K562 (cell line): ENCODE results near the gene GNAT2. TPM values are rescaled to one million over a fixed set of nuclear protein-coding genes. Genes with fewer than 3 reads are reported as not detected.

Experiments used
- ATF7 ChIP-seq: fragments of 450-650 bp; IDR thresholded peaks from 2 replicates; pipeline ENCODE4 v1.7.1; 2014; ENCODE audit warnings: mild to moderate bottlenecking, moderate library complexity
- TGIF2 ChIP-seq: sonication (generic); formaldehyde crosslinking; IDR thresholded peaks from 2 replicates; pipeline ENCODE4 v1.8.1; 2022; ENCODE audit warnings: mild to moderate bottlenecking, missing genetic modification reagents, moderate library complexity
- ZBTB40 ChIP-seq, 2 experiments: fragments of 450-650 bp in 1 of 2; sonication (generic) in 1 of 2; formaldehyde crosslinking in 1 of 2; IDR thresholded peaks; 2 replicates each; pipeline versions ENCODE4 v1.7.1 to v1.9.0; 2016 to 2022; ENCODE audit warnings: inconsistent platforms in 1 of 2, mild to moderate bottlenecking in 1 of 2, missing genetic modification reagents in 1 of 2
- ZFP30 ChIP-seq: fragments of 250-450 bp; sonication (Bioruptor Pico); IDR thresholded peaks from 2 replicates; pipeline ENCODE4 v1.8.0; 2022; ENCODE audit warnings: moderate library complexity, mild to moderate bottlenecking, inconsistent platforms, borderline replicate concordance
- polyA plus RNA-seq, 8 experiments: library from polyadenylated mRNA; depleted of rRNA in 4 of 8; stranded (reverse) in 5 of 8; unstranded in 3 of 8; fragments of >200 nt; fragmentation: Nextera tagmentation in 2 of 8; fragmentation: Illumina TruSeq in 1 of 8; extraction: Ambion mirVana in 2 of 8; extraction: Trizol in 1 of 8; gene quantifications; 2 replicates each; pipeline versions ENCODE4 v1.2.1 to v1.2.3, GENCODE V29; 2011 to 2014; ENCODE audit warnings: inconsistent platforms in 1 of 8, missing spikeins in 1 of 8
- total RNA-seq, 7 experiments: library from RNA; depleted of rRNA in 6 of 7; stranded (reverse); fragments of >200 nt in 6 of 7; fragmentation: Illumina TruSeq in 2 of 7; extraction: Trizol in 2 of 7; gene quantifications; 2 replicates each; pipeline versions ENCODE4 v1.2.1 to v1.2.3, GENCODE V29; 2011 to 2021; ENCODE audit warnings: low replicate concordance in 1 of 7
- TF ChIP-seq, protein P1 (sequence below): fragments of 250-450 bp; sonication (Bioruptor Pico); IDR thresholded peaks from 2 replicates; pipeline ENCODE4 v1.9.0; 2021; ENCODE audit warnings: mild to moderate bottlenecking

The GNAT2 gene
- total and polyA plus RNA-seq, 9 of the 15 experiments (the other 6 are each of a cell fraction or from before 2014, with no cell fraction given), result 0.06 to 0.52 (median 0.24) TPM; not detected in 1

- no peak for TF ChIP-seq ZBTB40 (IDR thresholded peaks at IDR 0.05)
- TF ChIP-seq ZBTB40 (CRISPR knock-in tag; IDR thresholded peaks at IDR 0.05), result no peak
- TF ChIP-seq ZFP30 (CRISPR knock-in tag), result no peak
- TF ChIP-seq, protein P1, sequence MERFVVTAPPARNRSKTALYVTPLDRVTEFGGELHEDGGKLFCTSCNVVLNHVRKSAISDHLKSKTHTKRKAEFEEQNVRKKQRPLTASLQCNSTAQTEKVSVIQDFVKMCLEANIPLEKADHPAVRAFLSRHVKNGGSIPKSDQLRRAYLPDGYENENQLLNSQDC (CRISPR knock-in tag), result no peak
- no peak for TF ChIP-seq TGIF2 (CRISPR knock-in tag)
- TF ChIP-seq ATF7, result no peak
Observed at GRCh38 chr1:109610609-109611307, 8.7 kb downstream of the GNAT2 start (continued).
